HG02970 (cell line): ENCODE data around the gene MDK.

Source experiments
- ATAC-seq: cut with Tn5 transposase; IDR thresholded peaks from one replicate; pipeline ENCODE4 v1.9.1; 2021; ENCODE audit warnings: mild to moderate bottlenecking, moderate library complexity, moderate number of reproducible peaks; ENCODE audit not compliant: unreplicated experiment, low FRiP score

The MDK gene

GRCh38 chr11:46393231-46393616, 11.8 kb downstream of the MDK start:
- no peak for ATAC-seq

- ATAC-seq = no peak
Observed at GRCh38 chr11:46393759-46394158, 12.3 kb downstream of the MDK start.

- no peak for ATAC-seq
Observed at GRCh38 chr11:46397526-46397925, 16.1 kb downstream of the MDK start.

- ATAC-seq = no peak
Observed at GRCh38 chr11:46402957-46403902, 21.8 kb downstream of the MDK start.

GRCh38 chr11:46404476-46405017, 23.1 kb downstream of the MDK start:
- no peak for ATAC-seq

GRCh38 chr11:46407635-46408034, 26.2 kb downstream of the MDK start:
- no peak for ATAC-seq

- ATAC-seq = no peak
Observed at GRCh38 chr11:46408407-46408986, 27.0 kb downstream of the MDK start.

GRCh38 chr11:46410021-46410420, 28.6 kb downstream of the MDK start:
- ATAC-seq = no peak

GRCh38 chr11:46413760-46414465, 32.4 kb downstream of the MDK start:
- no peak for ATAC-seq

GRCh38 chr11:46414466-46414796, 33.0 kb downstream of the MDK start:
- no peak for ATAC-seq

GRCh38 chr11:46414879-46415278, 33.4 kb downstream of the MDK start:
- no peak for ATAC-seq

- no peak for ATAC-seq
Observed at GRCh38 chr11:46417711-46418110, 36.2 kb downstream of the MDK start.

GRCh38 chr11:46418751-46419150, 37.3 kb downstream of the MDK start:
- no peak for ATAC-seq

- no peak for ATAC-seq
Observed at GRCh38 chr11:46420513-46420912, 39.0 kb downstream of the MDK start.

- ATAC-seq = no peak
Observed at GRCh38 chr11:46421257-46421880, 39.9 kb downstream of the MDK start.

GRCh38 chr11:46422588-46422987, 41.1 kb downstream of the MDK start:
- no peak for ATAC-seq

GRCh38 chr11:46426233-46426991, 44.9 kb downstream of the MDK start:
- no peak for ATAC-seq

- no peak for ATAC-seq
Observed at GRCh38 chr11:46427364-46427763, 45.9 kb downstream of the MDK start.

- ATAC-seq = no peak
Observed at GRCh38 chr11:46429717-46430116, 48.2 kb downstream of the MDK start.

GRCh38 chr11:46431211-46431610, 49.7 kb downstream of the MDK start:
- no peak for ATAC-seq
